Hematopoietic multipotent progenitor cell treated with erythropoietin and hydrocortisone succinate and interleukin-3 and kit ligand, for 15 days (in vitro differentiated cells): ENCODE measurements around the gene COPS4.
"Not testable (repeated sequence)": the region's sequence is repeated elsewhere in the genome, so short reads cannot be mapped to it uniquely, and the experiment has no call there.

Source experiments
- DNase-seq: peaks from one replicate; pipeline ENCODE4 v3.0.0-alpha.2; 2015; ENCODE audit warnings: low spot score

Gene COPS4

GRCh38 chr4:83083925-83084475 is 49.0 kb downstream of the COPS4 start:
- no peak for DNase-seq

- DNase-seq: not testable (repeated sequence)
These were observed 50.0 kb downstream of the COPS4 start for GRCh38 chr4:83084956-83085355.

GRCh38 chr4:83089410-83090157 is 54.6 kb downstream of the COPS4 start:
- DNase-seq: no peak

- no peak for DNase-seq
These were observed 58.2 kb downstream of the COPS4 start for GRCh38 chr4:83093060-83093640.

- DNase-seq: no peak
These were observed 61.4 kb downstream of the COPS4 start for GRCh38 chr4:83096397-83096796.

- DNase-seq: no peak
These were observed 70.0 kb downstream of the COPS4 start for GRCh38 chr4:83104991-83105390.

GRCh38 chr4:83107631-83108030 is 72.6 kb downstream of the COPS4 start:
- no peak for DNase-seq

GRCh38 chr4:83108101-83108861 is 73.3 kb downstream of the COPS4 start:
- DNase-seq: no peak

- no peak for DNase-seq
These were observed 74.7 kb downstream of the COPS4 start for GRCh38 chr4:83109480-83110222.

- peak; percentile 72 for DNase-seq
These were observed 75.4 kb downstream of the COPS4 start for GRCh38 chr4:83110223-83110945.

- no peak for DNase-seq
These were observed 76.2 kb downstream of the COPS4 start for GRCh38 chr4:83110970-83111750.

- DNase-seq: not testable (repeated sequence)
These were observed 76.8 kb downstream of the COPS4 start for GRCh38 chr4:83111751-83112141.

GRCh38 chr4:83112231-83112630 is 77.2 kb downstream of the COPS4 start:
- no peak for DNase-seq

GRCh38 chr4:83112678-83113428 is 77.9 kb downstream of the COPS4 start:
- no peak for DNase-seq

GRCh38 chr4:83113429-83113786 is 78.4 kb downstream of the COPS4 start:
- no peak for DNase-seq

GRCh38 chr4:83114576-83114975 is 79.6 kb downstream of the COPS4 start, which contains the start of gene PLAC8:
Gene PLAC8, minus strand, starts transcription at chr4:83114729. Its CDS starts 6,808 bp downstream, at chr4:83107921.
- no peak for DNase-seq

GRCh38 chr4:83115000-83115399 is 80.0 kb downstream of the COPS4 start:
- DNase-seq: no peak

GRCh38 chr4:83115656-83116285 is 80.8 kb downstream of the COPS4 start:
- DNase-seq: no peak

GRCh38 chr4:83118869-83119268 is 83.9 kb downstream of the COPS4 start:
- no peak for DNase-seq
